ENCODE measurements around the gene HOXA4. TPM values are rescaled to one million over a fixed set of nuclear protein-coding genes. Genes with fewer than 3 reads are reported as not detected.

HOXA4 gene
- total and polyA plus RNA-seq, 2 of the 4 experiments (the other 2 are of a cell fraction), result 0.36 to 8.0 TPM

DNA sequence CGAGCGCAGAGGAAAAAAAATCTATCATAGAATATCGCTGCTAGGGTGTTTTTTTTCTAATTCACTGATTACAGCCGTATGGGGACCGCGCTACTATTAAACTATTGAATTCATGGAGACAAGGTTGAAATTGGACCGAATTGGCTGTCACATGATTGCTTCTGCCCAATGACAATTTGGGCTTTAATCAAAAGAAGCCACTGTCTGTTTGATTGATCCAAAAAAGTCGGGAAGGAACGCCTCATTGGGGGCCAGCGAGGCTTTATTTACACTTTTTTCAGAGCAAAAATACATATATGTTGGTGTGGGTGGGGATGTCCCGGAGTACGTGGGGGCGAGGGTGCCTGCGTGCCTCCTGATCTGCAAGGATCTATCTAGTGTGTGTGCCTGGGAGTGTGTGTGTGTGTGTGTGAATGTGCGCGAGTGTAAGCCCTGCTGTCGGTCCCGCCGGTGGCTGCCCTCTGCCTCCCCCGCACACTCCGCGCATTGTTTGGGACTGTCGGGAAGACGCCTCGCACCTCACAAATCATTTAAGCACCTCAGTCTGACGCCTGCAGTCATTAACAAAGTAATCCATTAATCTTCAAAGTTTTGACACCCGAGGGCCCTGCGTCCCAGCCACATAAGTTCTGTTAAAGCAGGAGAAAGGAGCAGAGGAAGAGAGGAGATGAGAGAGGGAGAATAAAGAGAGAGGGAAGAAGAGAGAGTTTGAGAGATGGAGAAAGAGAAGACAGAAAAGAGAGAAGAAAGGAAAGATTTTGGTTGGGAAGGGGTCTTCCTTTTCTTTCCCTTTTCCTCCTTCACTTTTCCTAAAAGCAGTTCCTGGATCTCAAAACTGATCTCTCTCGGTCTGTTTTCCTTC is 27.7 kb downstream of the HOXA4 start, which contains the start of gene HOXA2:
Gene HOXA2, minus strand, starts transcription at position 103 of the 862 bp plus-strand sequence. CDS start 183 bp downstream, outside the sequence.
- Histone ChIP-seq H2BK120ac (ENCODE audit: low read depth, low read length) (peak within 1 kb of the TSS; percentile 84), H3K4me2 (ENCODE audit: low read depth, low read length) (peak within 1 kb of the TSS; percentile 97), H2AK9ac (replicated peaks; ENCODE audit: low read depth, low read length, poor library complexity) (peak within 1 kb of the TSS; percentile 86), H4K20me1 (ENCODE audit: insufficient read depth, low read length) (0 out of 2 replicates have a peak, but pooled peaks cover 7% of the 10 kb centered on the region), H3K18ac (ENCODE audit: low read depth, low read length) (peak within 1 kb of the TSS; percentile 93), H3K36me3 (ENCODE audit: control insufficient read depth, insufficient read depth, low read length) (peaks cover 10% of the 10 kb centered on the region), H3K14ac (replicated peaks; ENCODE audit: low read depth, low read length) (peak within 1 kb of the TSS; percentile 81), H3K4ac (ENCODE audit: low read depth, low read length) (peak within 1 kb of the TSS; percentile 91), H4K91ac (ENCODE audit: insufficient read depth, low read depth, low read length) (peak within 1 kb of the TSS; percentile 86), H2BK5ac (ENCODE audit: low read depth, low read length, poor library complexity, severe bottlenecking) (peak within 1 kb of the TSS; percentile 95), H4K8ac (ENCODE audit: low read depth in 2 of 2, low read length in 2 of 2) (peak within 1 kb of the TSS; percentile 54 to 84), H3K9me1 (ENCODE audit: insufficient read depth, low read length) (no peaks in the 10 kb centered on the region), H3K27ac (ENCODE audit: insufficient read depth, low read length) (peak within 1 kb of the TSS; percentile 96), H3K27me3 (ENCODE audit: control insufficient read depth, insufficient read depth, low read length) (no peaks in the 10 kb centered on the region), H3K4me3 (ENCODE audit: insufficient read depth, low read depth, low read length) (peak within 1 kb of the TSS; percentile 52), H2BK20ac (ENCODE audit: low read depth, low read length) (peak within 1 kb of the TSS; percentile 82), H3K79me1 (ENCODE audit: low read depth in 1 of 2, low read length in 2 of 2) (peaks cover 0 to 20% of the 10 kb centered on the region in 2 experiments; a peak in 2 of 4 replicates), H3K9ac (ENCODE audit: low read depth, low read length) (peak within 1 kb of the TSS; percentile 93), H4K5ac (ENCODE audit: low read depth, low read length) (peak within 1 kb of the TSS; percentile 82), H2AK5ac (ENCODE audit: low read depth, low read length) (peak within 1 kb of the TSS; percentile 76), H2BK15ac (ENCODE audit: low read depth, low read length) (peak within 1 kb of the TSS; percentile 71; the same call in 2 of the 3 replicates), H3K56ac (ENCODE audit: extremely low read depth, insufficient read depth, low read length) (peak within 1 kb of the TSS; percentile 86), H3K9me3 (ENCODE audit: control insufficient read depth, insufficient read depth, low read length) (no peaks in the 10 kb centered on the region), H2AFZ (replicated peaks; ENCODE audit: low read length, poor library complexity) (peak within 1 kb of the TSS; percentile 88), H3K4me1 (ENCODE audit: control insufficient read depth, insufficient read depth, low read length) (peaks cover 31% of the 10 kb centered on the region), H3K23ac (ENCODE audit: low read depth, low read length) (peak within 1 kb of the TSS; percentile 96)
- ChIA-PET POLR2A (ENCODE audit: unreplicated experiment) (no interaction called here), CTCF (no interaction called here)
- TF ChIP-seq BHLHE40 (IDR thresholded peaks at IDR 0.05; ENCODE audit: low read depth, low read length) (peak; percentile 46; the same call in 1 of the 2 replicates), MAZ (IDR thresholded peaks at IDR 0.05; ENCODE audit: borderline replicate concordance, low read depth, low read length) (no peak), CHD1 (IDR thresholded peaks at IDR 0.05; ENCODE audit: low read depth, low read length) (no peak), MXI1 (IDR thresholded peaks at IDR 0.05; ENCODE audit: borderline replicate concordance, low read depth, low read length) (no peak), RCOR1 (IDR thresholded peaks at IDR 0.05; ENCODE audit: insufficient replicate concordance, low read length) (no peak), RFX5 (IDR thresholded peaks at IDR 0.05; ENCODE audit: low read depth, low read length) (no peak), RAD21 (IDR thresholded peaks at IDR 0.05; ENCODE audit: low read length) (no peak)
- TF ChIP-seq, protein P1, sequence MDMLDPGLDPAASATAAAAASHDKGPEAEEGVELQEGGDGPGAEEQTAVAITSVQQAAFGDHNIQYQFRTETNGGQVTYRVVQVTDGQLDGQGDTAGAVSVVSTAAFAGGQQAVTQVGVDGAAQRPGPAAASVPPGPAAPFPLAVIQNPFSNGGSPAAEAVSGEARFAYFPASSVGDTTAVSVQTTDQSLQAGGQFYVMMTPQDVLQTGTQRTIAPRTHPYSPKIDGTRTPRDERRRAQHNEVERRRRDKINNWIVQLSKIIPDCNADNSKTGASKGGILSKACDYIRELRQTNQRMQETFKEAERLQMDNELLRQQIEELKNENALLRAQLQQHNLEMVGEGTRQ (IDR thresholded peaks at IDR 0.05; ENCODE audit: low read depth, low read length), result peak; percentile 77
- intact Hi-C loops (cut with micrococcal nuclease) (no loop called here), in situ Hi-C loops (cut with MboI; ENCODE audit: low sequenced_read_pairs) (loop anchor here (5.0 to 10.0 kb wide), 4 partner anchors 39 to 1241 kb away; partner anchors contain the start of gene HOXA5), dilution Hi-C loops (cut with HindIII; ENCODE audit: low sequenced_read_pairs, unreplicated experiment) (no loop called here)
- 0% methylated on average over 9 of the region's 29 CpGs; no CpG with 5 or more reads in 1 of the 2 experiments for WGBS, 2 experiments (ENCODE audit: extremely low coverage in 2 of 2, insufficient read length in 1 of 2)
- no TSS peak for BruUV-seq (replicated peaks)
- DNase-seq, result peak; percentile 91
- peak; percentile 18 for ATAC-seq (ENCODE audit: low read depth)

All from IMR-90 (cell line).